ENCODE data around the gene SRPX.

DNA sequence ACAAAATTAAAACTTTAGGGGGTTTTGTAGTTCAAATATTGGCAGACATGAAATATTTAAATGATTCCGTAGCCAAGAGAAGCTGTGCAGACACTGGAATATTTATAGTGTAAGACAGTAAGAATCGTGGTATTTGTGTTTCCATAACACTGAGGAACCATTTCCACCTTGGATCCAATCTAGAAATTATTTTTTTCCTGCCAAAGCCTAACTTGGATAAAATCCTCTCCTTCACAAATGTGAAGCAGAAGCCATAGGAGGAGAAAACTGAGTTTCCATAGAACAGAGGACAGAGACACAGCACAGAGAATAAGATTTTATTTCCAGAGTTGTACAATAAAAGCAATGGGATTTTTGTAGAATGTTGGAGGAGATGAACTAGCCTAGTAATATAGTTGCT is 19.9 kb upstream of the SRPX start:
- TF ChIP-seq EP300 (IDR thresholded peaks at IDR 0.05) (no peak), POLR2A (IDR thresholded peaks at IDR 0.05; ENCODE audit: low read depth) (no peak)

Data from esophagus muscularis mucosa (tissue), 2 donors.